Measurements from ENCODE around the gene TAS2R31.
"Not testable (repeated sequence)": the region's sequence is repeated elsewhere in the genome, so short reads cannot be mapped to it uniquely, and the experiment has no call there.

- not testable (repeated sequence) for TF ChIP-seq CTCF, EZH2phosphoT487, EZH2 (IDR thresholded peaks at IDR 0.05)
These were observed 31.0 kb upstream of the TAS2R31 start, which contains the start of gene TAS2R46 for GRCh38 chr12:11062194-11062593.

Measured in neural progenitor cell (in vitro differentiated cells).